HEK293T (cell line): ENCODE data around the gene BORA.

ENCODE experiments used
- CTBP1 ChIP-seq: fragments of 450-650 bp; IDR thresholded peaks from 2 replicates; pipeline ENCODE4 v1.6.1; 2016; ENCODE audit warnings: borderline replicate concordance
- ELF4 ChIP-seq: fragments of 450-650 bp; IDR thresholded peaks from 2 replicates; pipeline ENCODE4 v1.6.1; 2017; ENCODE audit warnings: antibody characterized with exemption
- LEF1 ChIP-seq: fragments of 450-650 bp; IDR thresholded peaks from 2 replicates; pipeline ENCODE4 v1.6.1; 2017; ENCODE audit warnings: mild to moderate bottlenecking, borderline replicate concordance
- SUZ12 ChIP-seq: fragments of 450-650 bp; IDR thresholded peaks from 2 replicates; pipeline ENCODE4 v1.6.1; 2016; ENCODE audit warnings: mild to moderate bottlenecking

- TF ChIP-seq SUZ12 (no peak), ELF4 (peak; percentile 81), LEF1 (no peak; the same call in 1 of the 2 replicates), CTBP1 (no peak)
These were observed 54.0 kb downstream of the BORA start, which contains the start of the genes DIS3 and PIBF1 for GRCh38 chr13:72781451-72782439.
